DOHH2 (cell line): ENCODE measurements around the gene KBTBD2.

Experiments
- CTCF ChIP-seq: fragments of 200-600 bp; sonication (generic); IDR thresholded peaks from one replicate; pipeline ENCODE4 v1.5.1; 2014; ENCODE audit warnings: antibody characterized with exemption, mild to moderate bottlenecking, low read depth, low read length; ENCODE audit not compliant: poor library complexity, severe bottlenecking
- EZH2phosphoT487 ChIP-seq: fragments of 200-600 bp; sonication (generic); IDR thresholded peaks from 2 replicates; pipeline ENCODE4 v1.6.1; 2017; ENCODE audit warnings: borderline replicate concordance, mild to moderate bottlenecking, antibody characterized with exemption, low read length, moderate library complexity, mixed read lengths

DNA sequence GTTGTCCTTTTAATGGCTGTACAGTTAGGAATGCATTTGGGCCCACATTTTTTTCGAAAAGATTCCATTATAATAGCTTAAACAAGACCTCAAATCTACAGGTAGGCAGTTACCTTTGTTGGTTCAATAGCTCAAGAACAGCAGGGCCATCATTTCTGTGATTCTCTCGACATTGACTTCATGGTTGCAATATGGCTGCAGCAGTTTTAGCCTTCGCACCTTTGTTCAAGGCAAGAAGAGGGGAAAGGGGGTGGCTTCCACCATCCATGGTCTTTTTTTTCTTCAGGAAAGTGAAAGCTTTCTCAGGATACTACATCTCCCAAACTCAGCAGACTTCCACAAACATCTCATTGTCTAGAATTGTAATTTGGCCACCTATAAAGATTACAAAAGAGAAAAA is 2.2 kb upstream of the KBTBD2 start:
- no peak for TF ChIP-seq CTCF
- no peak for TF ChIP-seq EZH2phosphoT487
